Spleen (tissue), 11 donors: ENCODE results near the gene KCNH8. TPM values are rescaled to one million over a fixed set of nuclear protein-coding genes. Genes with fewer than 3 reads are reported as not detected.

Experiments used
- DNase-seq: peaks from one replicate; pipeline ENCODE4 v3.0.0-alpha.2; 2020
- H3K27ac ChIP-seq, 8 donors: fragments of 200-600 bp; sonication (generic) in 7 of 8; 1 replicate in 4 of 8; 2 replicates in 4 of 8; pipeline versions ENCODE4 v1.5.0 to v1.8.0; 2016 to 2021; ENCODE audit warnings: inconsistent platforms in 4 of 8, mild to moderate bottlenecking in 4 of 8, moderate library complexity in 1 of 8
- H3K27me3 ChIP-seq, 7 donors: fragments of 200-600 bp; sonication (generic) in 6 of 7; replicated peaks in 1 of 7; 1 replicate in 4 of 7; 2 replicates in 3 of 7; pipeline versions ENCODE4 v1.5.0 to v1.8.0; 2016 to 2021; ENCODE audit warnings: inconsistent platforms in 3 of 7, mild to moderate bottlenecking in 1 of 7
- H3K36me3 ChIP-seq, 6 donors: fragments of 200-600 bp; sonication (generic) in 5 of 6; 1 replicate in 4 of 6; 2 replicates in 2 of 6; pipeline versions ENCODE4 v1.5.0 to v1.8.0; 2016 to 2021; ENCODE audit warnings: inconsistent platforms in 2 of 6
- H3K4me1 ChIP-seq, 6 donors: fragments of 200-600 bp; sonication (generic) in 5 of 6; 1 replicate in 3 of 6; 2 replicates in 3 of 6; pipeline versions ENCODE4 v1.5.0 to v1.8.0; 2016 to 2021; ENCODE audit warnings: inconsistent platforms in 3 of 6
- H3K4me3 ChIP-seq, 8 donors: fragments of 200-600 bp; sonication (generic) in 7 of 8; 1 replicate in 4 of 8; 2 replicates in 4 of 8; pipeline versions ENCODE4 v1.5.0 to v1.8.0; 2016 to 2021; ENCODE audit warnings: inconsistent platforms in 4 of 8, mild to moderate bottlenecking in 4 of 8, moderate library complexity in 2 of 8
- H3K9me3 ChIP-seq, 8 donors: fragments of 200-600 bp; sonication (generic) in 7 of 8; 1 replicate in 4 of 8; 2 replicates in 4 of 8; pipeline versions ENCODE4 v1.5.0 to v1.8.0; 2016 to 2021; ENCODE audit warnings: inconsistent platforms in 4 of 8
- POLR2A ChIP-seq, 3 donors: fragments of 450-650 bp; IDR thresholded peaks; one replicate each; pipeline ENCODE4 v1.5.1; 2017; ENCODE audit warnings: antibody characterized with exemption in 3 of 3, mild to moderate bottlenecking in 1 of 3
- POLR2AphosphoS5 ChIP-seq, 3 donors: sonication (generic); formaldehyde crosslinking; IDR thresholded peaks; one replicate each; pipeline ENCODE4 v1.5.1; 2017; ENCODE audit warnings: antibody characterized with exemption in 3 of 3
- WGBS, 5 donors: extraction: QIAGEN DNeasy Blood & Tissue Kit in 3 of 5; methylation state at CpG; one replicate each; pipeline versions ENCODE4 v1.1.5 to v1.1.7; 2013 to 2018; 5-methylcytosine and 5-hydroxymethylcytosine counted together
- intact Hi-C: fragments of 100-400 bp; cut with DNase I; formaldehyde crosslinking; loops from one replicate; pipeline ENCODE4 v1.15.0; 2023; ENCODE audit warnings: low total_unique reads
- microRNA-seq, 3 donors: library from miRNA; unstranded; fragments of <30 nt; microRNA quantifications; one replicate each; pipeline versions ENCODE4 to v1.1.0, GENCODE V29; 2019 to 2020
- polyA plus RNA-seq, 3 donors: library from polyadenylated mRNA; stranded (reverse); fragments of 200-250 nt; gene quantifications; one replicate each; pipeline ENCODE4 v1.2.1, GENCODE V29; 2013
- small RNA-seq, 4 donors: library from RNA; depleted of rRNA; stranded (forward); fragments of <200 nt; gene quantifications; one replicate each; pipeline ENCODE3, GENCODE V24; 2016
- total RNA-seq, 7 donors: library from RNA; depleted of rRNA in 3 of 7; stranded (reverse); fragments of >200 nt in 3 of 7; fragmentation: NEBNext Ultra II Directional in 4 of 7; extraction: Animal tissue kit (Norgen Biotek cat#: 25700) in 4 of 7; gene quantifications; one replicate each; pipeline versions ENCODE4 v1.1.0 to v1.2.1, GENCODE V29; 2016 to 2021
- TF ChIP-seq, protein P1 (sequence below), 11 experiments: fragments of 200-600 bp in 7 of 11; fragments of 450-650 bp in 4 of 11; sonication (generic) in 4 of 11; IDR thresholded peaks in 8 of 11; conservative IDR thresholded peaks in 3 of 11; 1 replicate in 7 of 11; 2 replicates in 4 of 11; pipeline versions ENCODE4 v1.4.0 to v1.8.0; 2016 to 2021; ENCODE audit warnings: antibody characterized with exemption in 11 of 11, inconsistent platforms in 4 of 11, mild to moderate bottlenecking in 1 of 11
- donor health status: healthy with polysubstance abuse.
- donor health status: DM: no; HTN: no; CAD: no; lungs with moderate emphysema.
- donor health status: DM: no; HTN: no; CAD: no.
- donor health status: Bipolar disorder and iron deficiency.
- donor health status: healthy.
- donor health status: DM: no; HTN: no; CAD: no.
- donor health status: DM: yes; HTN: yes; CAD: no.

Gene KCNH8
- total and polyA plus RNA-seq, 10 donors, result 0.70 to 3.1 (median 2.2) TPM

DNA sequence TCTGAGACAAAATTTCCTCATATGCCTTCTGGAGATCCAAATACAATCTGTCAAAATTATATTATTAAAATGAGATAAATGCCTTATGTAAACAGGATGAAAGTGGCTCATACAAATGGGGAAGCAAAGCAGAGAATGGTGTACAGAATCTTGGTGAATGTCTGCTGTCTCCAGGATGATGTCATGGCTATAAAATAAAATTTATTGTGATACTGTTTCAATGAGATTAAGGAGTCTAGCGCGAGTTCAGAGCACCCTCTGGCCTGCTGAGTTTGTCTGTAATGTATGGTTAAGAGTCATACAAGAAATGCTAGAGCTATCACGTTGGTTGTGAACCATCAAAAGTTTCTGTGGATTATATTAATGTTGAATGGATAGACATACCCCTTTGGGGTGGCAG lies 426.0 kb downstream of the KCNH8 start:
- Histone ChIP-seq H3K4me3 (no peak overlapping the region), H3K9me3 (peaks cover 0 to 14% (median 3%) of the 10 kb centered on the region in 8 donors), H3K27ac (no peak overlapping the region), H3K27me3 (no peaks in the 10 kb centered on the region), H3K4me1 (no peaks in the 10 kb centered on the region), H3K36me3 (no peaks in the 10 kb centered on the region)
- TF ChIP-seq, protein P1, sequence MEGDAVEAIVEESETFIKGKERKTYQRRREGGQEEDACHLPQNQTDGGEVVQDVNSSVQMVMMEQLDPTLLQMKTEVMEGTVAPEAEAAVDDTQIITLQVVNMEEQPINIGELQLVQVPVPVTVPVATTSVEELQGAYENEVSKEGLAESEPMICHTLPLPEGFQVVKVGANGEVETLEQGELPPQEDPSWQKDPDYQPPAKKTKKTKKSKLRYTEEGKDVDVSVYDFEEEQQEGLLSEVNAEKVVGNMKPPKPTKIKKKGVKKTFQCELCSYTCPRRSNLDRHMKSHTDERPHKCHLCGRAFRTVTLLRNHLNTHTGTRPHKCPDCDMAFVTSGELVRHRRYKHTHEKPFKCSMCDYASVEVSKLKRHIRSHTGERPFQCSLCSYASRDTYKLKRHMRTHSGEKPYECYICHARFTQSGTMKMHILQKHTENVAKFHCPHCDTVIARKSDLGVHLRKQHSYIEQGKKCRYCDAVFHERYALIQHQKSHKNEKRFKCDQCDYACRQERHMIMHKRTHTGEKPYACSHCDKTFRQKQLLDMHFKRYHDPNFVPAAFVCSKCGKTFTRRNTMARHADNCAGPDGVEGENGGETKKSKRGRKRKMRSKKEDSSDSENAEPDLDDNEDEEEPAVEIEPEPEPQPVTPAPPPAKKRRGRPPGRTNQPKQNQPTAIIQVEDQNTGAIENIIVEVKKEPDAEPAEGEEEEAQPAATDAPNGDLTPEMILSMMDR (IDR thresholded peaks at IDR 0.05 in 8 of 11, conservative IDR thresholded peaks at IDR 0.05 in 3 of 11), result no peak
- TF ChIP-seq POLR2A (IDR thresholded peaks at IDR 0.05) (no peak), POLR2AphosphoS5 (IDR thresholded peaks at IDR 0.05) (no peak)
- WGBS, 5 donors, result 74 to 85% (median 77%) methylated on average over 3 of the region's 3 CpGs
- no peak for DNase-seq
- intact Hi-C loops, result no loop called here

DNA sequence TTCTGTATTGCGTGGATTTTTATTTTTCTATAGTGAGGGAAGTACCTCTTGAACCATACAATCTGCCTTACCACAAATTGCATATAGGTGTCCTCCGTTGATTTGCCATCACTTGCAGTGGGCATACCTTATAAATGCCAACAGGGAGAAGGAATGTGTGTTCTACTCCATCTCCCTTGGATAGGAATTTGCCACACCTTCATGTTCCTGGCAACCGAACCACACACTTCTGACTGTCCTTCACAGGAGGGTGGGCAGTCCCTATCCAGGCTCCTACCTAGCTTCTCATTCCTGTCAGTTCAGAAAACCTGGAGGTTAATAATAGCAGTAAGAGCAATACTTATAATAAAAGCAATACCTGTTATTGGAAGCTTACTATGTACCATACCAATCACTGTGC lies 428.0 kb downstream of the KCNH8 start:
- Histone ChIP-seq H3K36me3 (no peaks in the 10 kb centered on the region), H3K27ac (no peak overlapping the region), H3K9me3 (peaks cover 0 to 14% (median 3%) of the 10 kb centered on the region in 8 donors), H3K4me3 (no peak overlapping the region), H3K4me1 (no peaks in the 10 kb centered on the region), H3K27me3 (no peaks in the 10 kb centered on the region)
- DNase-seq, result no peak
- TF ChIP-seq, protein P1 (IDR thresholded peaks at IDR 0.05 in 8 of 11, conservative IDR thresholded peaks at IDR 0.05 in 3 of 11), result no peak
- no peak for TF ChIP-seq POLR2A (IDR thresholded peaks at IDR 0.05)
- TF ChIP-seq POLR2AphosphoS5 (IDR thresholded peaks at IDR 0.05), result no peak
- intact Hi-C loops, result no loop called here
- whole genome bisulfite sequencing, 5 donors, result 87 to 94% (median 90%) methylated on average over 3 of the region's 3 CpGs

Small RNA genes within 50 kb of the gene (microRNA-seq; reads per million reads assigned to microRNA genes)
- gene MIR4791, result 0 to 0.35 (median 0) reads per million in 3 donors

Small RNA genes within 50 kb of the gene (small RNA-seq; reads per million reads assigned to genes)
- 0 to 0.14 (median 0.07) reads per million in 4 donors for gene MIR4791
